A673 (cell line): ENCODE results near the gene YOD1. TPM values are rescaled to one million over a fixed set of nuclear protein-coding genes. Genes with fewer than 3 reads are reported as not detected.

ENCODE experiments used
- BruUV-seq: library from RNA; stranded (reverse); fragments of 400-500 nt; replicated peaks from 2 replicates; lab custom pipeline; 2021; lab: Mats Ljungman, UMichigan
- CTCF ChIA-PET: fragments of 300-600 bp; sonication (Branson Sonifier 250); formaldehyde crosslinking; loops from one replicate; lab custom pipeline; 2022; ENCODE audit warnings: antibody characterized with exemption; lab: Charles Lee
- POLR2A ChIA-PET: fragments of 300-600 bp; sonication (Branson Sonifier 250); formaldehyde crosslinking; loops from one replicate; lab custom pipeline; 2022; ENCODE audit warnings: antibody characterized with exemption; ENCODE audit not compliant: low non-redundant PET; lab: Charles Lee
- DNase-seq: peaks from one replicate; pipeline ENCODE4 v3.0.0-alpha.2; 2015; ENCODE audit warnings: low spot score
- H3K27ac ChIP-seq: fragments of 200-600 bp; sonication (generic); 2 replicates; pipeline ENCODE4 v1.5.1; 2016; ENCODE audit warnings: mixed run types, low read depth, mild to moderate bottlenecking, mixed read lengths, antibody characterized with exemption, low read length; ENCODE audit not compliant: poor library complexity, severe bottlenecking
- H3K27me3 ChIP-seq: fragments of 200-600 bp; sonication (generic); replicated peaks from 2 replicates; pipeline ENCODE4 v1.6.1; 2017; ENCODE audit warnings: mixed run types, low read depth, mild to moderate bottlenecking, mixed read lengths, antibody characterized with exemption, low read length; ENCODE audit not compliant: insufficient read depth, poor library complexity
- H3K36me3 ChIP-seq: fragments of 200-600 bp; sonication (generic); 2 replicates; pipeline ENCODE4 v1.6.1; 2016; ENCODE audit warnings: mixed run types, mild to moderate bottlenecking, mixed read lengths, antibody characterized with exemption, low read length; ENCODE audit not compliant: insufficient read depth, poor library complexity, severe bottlenecking
- H3K4me1 ChIP-seq: fragments of 200-600 bp; sonication (generic); 2 replicates; pipeline ENCODE4 v1.6.1; 2017; ENCODE audit warnings: mixed run types, mild to moderate bottlenecking, mixed read lengths, antibody characterized with exemption, low read length; ENCODE audit not compliant: insufficient read depth, poor library complexity, severe bottlenecking
- H3K4me3 ChIP-seq: fragments of 200-600 bp; sonication (generic); 2 replicates; pipeline ENCODE4 v1.5.1; 2016; ENCODE audit warnings: low read depth, mixed run types, mild to moderate bottlenecking, mixed read lengths, low read length; ENCODE audit not compliant: poor library complexity, severe bottlenecking
- H3K9me3 ChIP-seq: fragments of 200-600 bp; sonication (generic); 2 replicates; pipeline ENCODE4 v1.6.1; 2016; ENCODE audit warnings: mixed run types, low read depth, mild to moderate bottlenecking, mixed read lengths, antibody characterized with exemption, low read length; ENCODE audit not compliant: poor library complexity, severe bottlenecking
- CTCF ChIP-seq: fragments of 300-800, 200-600 bp; sonication (generic); conservative IDR thresholded peaks from 2 replicates; pipeline ENCODE4 v1.5.1; 2017; ENCODE audit warnings: low read depth, mild to moderate bottlenecking, antibody characterized with exemption, low read length, moderate library complexity, mixed read lengths
- EZH2 ChIP-seq: fragments of 200-600 bp; sonication (generic); IDR thresholded peaks from 2 replicates; pipeline ENCODE4 v1.6.1; 2017; ENCODE audit warnings: borderline replicate concordance, low read depth, mild to moderate bottlenecking, mixed read lengths, antibody characterized with exemption, low read length; ENCODE audit not compliant: poor library complexity, severe bottlenecking
- intact Hi-C: fragments of 100-400 bp; cut with micrococcal nuclease; formaldehyde crosslinking; loops from one replicate; pipeline ENCODE4 v1.10.0; 2022; ENCODE audit not compliant: unreplicated experiment
- total RNA-seq: library from RNA; stranded (reverse); gene quantifications from 2 replicates; pipeline ENCODE4 v1.2.3, GENCODE V29; 2021

YOD1 gene
- total RNA-seq, 1 experiment from 2014 or later, result 12.6 TPM

GRCh38 chr1:207072233-207072632 is 21.2 kb upstream of the YOD1 start:
- DNase-seq, result no peak
- Histone ChIP-seq H3K4me1 (no peaks in the 10 kb centered on the region), H3K36me3 (no peaks in the 10 kb centered on the region), H3K4me3 (no peak overlapping the region), H3K9me3 (no peaks in the 10 kb centered on the region), H3K27ac (no peak overlapping the region), H3K27me3 (no peaks in the 10 kb centered on the region)
- TF ChIP-seq CTCF (no peak), EZH2 (no peak)
- ChIA-PET POLR2A (no interaction called here), CTCF (no interaction called here)
- intact Hi-C loops, result no loop called here
- no TSS peak for BruUV-seq

- Histone ChIP-seq H3K27me3 (no peaks in the 10 kb centered on the region), H3K36me3 (no peaks in the 10 kb centered on the region), H3K4me3 (no peak overlapping the region), H3K9me3 (no peaks in the 10 kb centered on the region), H3K27ac (no peak overlapping the region), H3K4me1 (no peaks in the 10 kb centered on the region)
- no TSS peak for BruUV-seq
- no peak for DNase-seq
- ChIA-PET POLR2A (no interaction called here), CTCF (no interaction called here)
- TF ChIP-seq EZH2, result no peak
- no peak for TF ChIP-seq CTCF
- intact Hi-C loops, result no loop called here
Measured at GRCh38 chr1:207071426-207071825, 20.4 kb upstream of the YOD1 start.

- intact Hi-C loops, result no loop called here
Measured at GRCh38 chr1:207070811-207071210, 19.8 kb upstream of the YOD1 start.

More at GRCh38 chr1:207070811-207071210, 19.8 kb upstream of the YOD1 start:
- no peak for TF ChIP-seq CTCF
- TF ChIP-seq EZH2, result no peak
- Histone ChIP-seq H3K4me1 (no peaks in the 10 kb centered on the region), H3K27me3 (no peaks in the 10 kb centered on the region), H3K36me3 (no peaks in the 10 kb centered on the region), H3K27ac (no peak overlapping the region), H3K9me3 (no peaks in the 10 kb centered on the region), H3K4me3 (no peak overlapping the region)
- CTCF ChIA-PET, result no interaction called here
- BruUV-seq, result no TSS peak
- no peak for DNase-seq
- POLR2A ChIA-PET, result no interaction called here
